Panc1 (cell line): ENCODE results near the gene APOOL.

ENCODE experiments used
- CTCF ChIP-seq: fragments of 450-650 bp; IDR thresholded peaks from 2 replicates; pipeline ENCODE4 v1.5.1; 2017; ENCODE audit warnings: mild to moderate bottlenecking
- POLR2AphosphoS5 ChIP-seq: IDR thresholded peaks from 2 replicates; pipeline ENCODE4 v1.6.1; 2012; ENCODE audit warnings: mild to moderate bottlenecking, low read depth, low read length, moderate library complexity
- SIN3A ChIP-seq: IDR thresholded peaks from 2 replicates; pipeline ENCODE4 v1.6.1; 2012; ENCODE audit warnings: low read depth, mild to moderate bottlenecking, low read length, moderate library complexity, borderline replicate concordance; ENCODE audit not compliant: insufficient read depth
- TF ChIP-seq, protein P1 (sequence below), 2 experiments: IDR thresholded peaks; 2 replicates each; pipeline ENCODE4 v1.6.1; 2011 to 2012; ENCODE audit warnings: low read depth in 2 of 2, control low read depth in 1 of 2, low read length in 1 of 2, mild to moderate bottlenecking in 1 of 2, moderate library complexity in 1 of 2; ENCODE audit not compliant: insufficient read depth in 1 of 2

DNA sequence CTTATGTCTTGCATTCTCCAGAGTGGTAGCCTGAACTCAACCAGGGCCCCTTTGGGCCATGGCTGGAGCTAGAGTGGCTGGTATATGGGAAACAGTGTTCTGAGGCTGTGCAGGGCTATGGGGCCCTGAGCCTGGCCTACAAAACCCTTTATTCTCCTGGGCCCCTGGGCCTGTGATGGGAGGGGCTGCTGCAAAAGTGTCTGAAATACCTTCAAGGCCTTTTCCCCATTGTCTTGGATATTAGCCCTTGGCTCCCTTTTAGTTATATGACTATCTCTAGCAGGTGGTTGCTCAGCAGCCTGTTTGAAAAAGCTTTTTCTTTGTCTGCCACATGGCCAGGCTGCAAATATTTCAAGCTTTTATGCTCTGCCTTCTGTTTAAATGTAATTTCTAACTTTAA, 22.5 kb downstream of the APOOL start:
- no peak for TF ChIP-seq POLR2AphosphoS5
- no peak for TF ChIP-seq CTCF
- TF ChIP-seq, protein P1, sequence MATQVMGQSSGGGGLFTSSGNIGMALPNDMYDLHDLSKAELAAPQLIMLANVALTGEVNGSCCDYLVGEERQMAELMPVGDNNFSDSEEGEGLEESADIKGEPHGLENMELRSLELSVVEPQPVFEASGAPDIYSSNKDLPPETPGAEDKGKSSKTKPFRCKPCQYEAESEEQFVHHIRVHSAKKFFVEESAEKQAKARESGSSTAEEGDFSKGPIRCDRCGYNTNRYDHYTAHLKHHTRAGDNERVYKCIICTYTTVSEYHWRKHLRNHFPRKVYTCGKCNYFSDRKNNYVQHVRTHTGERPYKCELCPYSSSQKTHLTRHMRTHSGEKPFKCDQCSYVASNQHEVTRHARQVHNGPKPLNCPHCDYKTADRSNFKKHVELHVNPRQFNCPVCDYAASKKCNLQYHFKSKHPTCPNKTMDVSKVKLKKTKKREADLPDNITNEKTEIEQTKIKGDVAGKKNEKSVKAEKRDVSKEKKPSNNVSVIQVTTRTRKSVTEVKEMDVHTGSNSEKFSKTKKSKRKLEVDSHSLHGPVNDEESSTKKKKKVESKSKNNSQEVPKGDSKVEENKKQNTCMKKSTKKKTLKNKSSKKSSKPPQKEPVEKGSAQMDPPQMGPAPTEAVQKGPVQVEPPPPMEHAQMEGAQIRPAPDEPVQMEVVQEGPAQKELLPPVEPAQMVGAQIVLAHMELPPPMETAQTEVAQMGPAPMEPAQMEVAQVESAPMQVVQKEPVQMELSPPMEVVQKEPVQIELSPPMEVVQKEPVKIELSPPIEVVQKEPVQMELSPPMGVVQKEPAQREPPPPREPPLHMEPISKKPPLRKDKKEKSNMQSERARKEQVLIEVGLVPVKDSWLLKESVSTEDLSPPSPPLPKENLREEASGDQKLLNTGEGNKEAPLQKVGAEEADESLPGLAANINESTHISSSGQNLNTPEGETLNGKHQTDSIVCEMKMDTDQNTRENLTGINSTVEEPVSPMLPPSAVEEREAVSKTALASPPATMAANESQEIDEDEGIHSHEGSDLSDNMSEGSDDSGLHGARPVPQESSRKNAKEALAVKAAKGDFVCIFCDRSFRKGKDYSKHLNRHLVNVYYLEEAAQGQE (IDR thresholded peaks at IDR 0.05; ENCODE audit: insufficient read depth in 1 of 2, low read depth in 2 of 2, low read length in 1 of 2), result no peak
- no peak for TF ChIP-seq SIN3A
